GM21367 (cell line): ENCODE measurements around the gene RAB14.

Experiments used
- ATAC-seq: cut with Tn5 transposase; IDR thresholded peaks from one replicate; pipeline ENCODE4 v1.9.1; 2021; ENCODE audit not compliant: unreplicated experiment

Gene RAB14

GRCh38 chr9:121201738-121202533 is at the start of gene RAB14:
Gene RAB14 (minus strand): TSS chr9:121201869. CDS start chr9:121193412, 8,457 bp downstream.
- peak; percentile 78 for ATAC-seq

- ATAC-seq, result no peak
Measured at GRCh38 chr9:121249563-121249962, 47.9 kb upstream of the RAB14 start.

GRCh38 chr9:121246821-121247561 is 45.3 kb upstream of the RAB14 start:
- no peak for ATAC-seq

- ATAC-seq, result no peak
Measured at GRCh38 chr9:121242959-121243346, 41.3 kb upstream of the RAB14 start.

- ATAC-seq, result no peak
Measured at GRCh38 chr9:121242219-121242958, 40.7 kb upstream of the RAB14 start.

GRCh38 chr9:121240472-121241135 is 38.9 kb upstream of the RAB14 start:
- ATAC-seq, result no peak

- no peak for ATAC-seq
Measured at GRCh38 chr9:121239851-121240250, 38.2 kb upstream of the RAB14 start.

- ATAC-seq, result no peak
Measured at GRCh38 chr9:121239071-121239470, 37.4 kb upstream of the RAB14 start.

GRCh38 chr9:121237916-121238315 is 36.2 kb upstream of the RAB14 start:
- ATAC-seq, result no peak

- ATAC-seq, result no peak
Measured at GRCh38 chr9:121235512-121235911, 33.8 kb upstream of the RAB14 start.

GRCh38 chr9:121234832-121235161 is 33.1 kb upstream of the RAB14 start:
- ATAC-seq, result no peak

- no peak for ATAC-seq
Measured at GRCh38 chr9:121233906-121234831, 32.5 kb upstream of the RAB14 start.

- ATAC-seq, result no peak
Measured at GRCh38 chr9:121232251-121232650, 30.6 kb upstream of the RAB14 start.

- no peak for ATAC-seq
Measured at GRCh38 chr9:121230256-121230655, 28.6 kb upstream of the RAB14 start.

GRCh38 chr9:121227862-121228261 is 26.2 kb upstream of the RAB14 start:
- no peak for ATAC-seq

GRCh38 chr9:121226175-121226574 is 24.5 kb upstream of the RAB14 start:
- no peak for ATAC-seq

GRCh38 chr9:121225240-121225639 is 23.6 kb upstream of the RAB14 start:
- no peak for ATAC-seq

GRCh38 chr9:121222524-121223171 is 21.0 kb upstream of the RAB14 start:
- no peak for ATAC-seq

- no peak for ATAC-seq
Measured at GRCh38 chr9:121221664-121222055, 20.0 kb upstream of the RAB14 start.
